22Rv1 (cell line): ENCODE data around the gene TGFBR2.

Experiments
- ZFX ChIP-seq: fragments of 450-650 bp; IDR thresholded peaks from 2 replicates; pipeline ENCODE4 v1.6.1; 2017; ENCODE audit warnings: antibody characterized with exemption, borderline replicate concordance
- TF ChIP-seq, protein P1 (sequence below): fragments of 450-650 bp; IDR thresholded peaks from 2 replicates; pipeline ENCODE4 v1.5.1; 2017; ENCODE audit warnings: mild to moderate bottlenecking

DNA sequence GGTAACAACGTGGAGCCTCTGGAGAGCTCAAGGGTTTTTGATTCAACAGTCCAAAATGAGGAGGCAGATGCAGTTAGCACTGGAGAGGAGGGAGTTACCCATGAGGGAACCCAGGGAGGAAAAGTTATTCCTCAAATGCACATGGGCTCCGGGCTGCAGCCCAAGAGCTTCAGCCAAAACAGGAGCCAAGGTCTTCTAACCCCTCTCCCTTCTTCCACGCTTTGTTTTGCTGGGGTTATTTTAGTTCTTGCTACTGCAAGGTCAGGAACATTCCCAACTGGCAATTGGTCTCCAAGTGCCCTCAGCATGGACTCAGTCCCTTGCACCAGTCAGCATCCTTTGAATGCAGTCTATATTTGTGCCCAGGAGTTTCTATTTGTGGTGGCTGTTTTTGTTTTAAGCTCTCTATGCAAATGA is 90.0 kb downstream of the TGFBR2 start:
- TF ChIP-seq, protein P1, sequence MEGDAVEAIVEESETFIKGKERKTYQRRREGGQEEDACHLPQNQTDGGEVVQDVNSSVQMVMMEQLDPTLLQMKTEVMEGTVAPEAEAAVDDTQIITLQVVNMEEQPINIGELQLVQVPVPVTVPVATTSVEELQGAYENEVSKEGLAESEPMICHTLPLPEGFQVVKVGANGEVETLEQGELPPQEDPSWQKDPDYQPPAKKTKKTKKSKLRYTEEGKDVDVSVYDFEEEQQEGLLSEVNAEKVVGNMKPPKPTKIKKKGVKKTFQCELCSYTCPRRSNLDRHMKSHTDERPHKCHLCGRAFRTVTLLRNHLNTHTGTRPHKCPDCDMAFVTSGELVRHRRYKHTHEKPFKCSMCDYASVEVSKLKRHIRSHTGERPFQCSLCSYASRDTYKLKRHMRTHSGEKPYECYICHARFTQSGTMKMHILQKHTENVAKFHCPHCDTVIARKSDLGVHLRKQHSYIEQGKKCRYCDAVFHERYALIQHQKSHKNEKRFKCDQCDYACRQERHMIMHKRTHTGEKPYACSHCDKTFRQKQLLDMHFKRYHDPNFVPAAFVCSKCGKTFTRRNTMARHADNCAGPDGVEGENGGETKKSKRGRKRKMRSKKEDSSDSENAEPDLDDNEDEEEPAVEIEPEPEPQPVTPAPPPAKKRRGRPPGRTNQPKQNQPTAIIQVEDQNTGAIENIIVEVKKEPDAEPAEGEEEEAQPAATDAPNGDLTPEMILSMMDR = no peak
- no peak for TF ChIP-seq ZFX
